Omental fat pad (tissue), 4 donors: ENCODE results near the gene LRGUK. TPM values are rescaled to one million over a fixed set of nuclear protein-coding genes. Genes with fewer than 3 reads are reported as not detected.

Experiments
- ATAC-seq: fragments of 150-250 bp; one replicate; pipeline ENCODE4 v1.9.1; 2016; ENCODE audit warnings: mild to moderate bottlenecking, moderate library complexity; ENCODE audit not compliant: low FRiP score
- DNase-seq: peaks from one replicate; pipeline ENCODE4 v3.0.0-alpha.2; 2019; ENCODE audit warnings: low spot score
- CTCF ChIP-seq, 3 donors: fragments of 450-650 bp; IDR thresholded peaks; one replicate each; pipeline ENCODE4 v1.5.1; 2016 to 2017; ENCODE audit warnings: antibody characterized with exemption in 3 of 3, mild to moderate bottlenecking in 3 of 3, moderate library complexity in 2 of 3
- total RNA-seq, 4 donors: library from RNA; depleted of rRNA; stranded (reverse); fragments of >200 nt; gene quantifications; one replicate each; pipeline ENCODE4 v1.1.0, GENCODE V29; 2016

The LRGUK gene
- total RNA-seq, 4 donors from 2014 or later: 0.16 to 1.2 (median 0.51) TPM

DNA sequence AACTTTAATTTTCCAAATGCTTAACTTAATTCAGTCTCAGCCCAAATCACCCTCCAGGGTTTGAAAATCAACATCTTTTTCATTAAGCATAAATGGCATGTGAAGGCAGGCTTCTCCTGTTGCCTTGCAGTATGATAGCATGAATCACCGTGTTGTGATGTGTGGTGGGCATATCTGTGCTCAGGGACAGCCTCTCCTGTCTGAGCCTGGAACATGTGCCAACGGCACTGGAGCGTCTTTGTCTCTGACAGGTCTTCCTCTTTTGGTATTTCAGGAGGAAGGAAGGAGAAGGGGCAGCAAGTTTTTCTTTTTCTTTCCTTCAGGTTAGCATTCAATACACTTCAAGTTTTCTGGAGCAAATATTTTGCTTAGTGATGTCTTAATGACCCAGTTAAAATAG lies 57.6 kb downstream of the LRGUK start:
- ATAC-seq: no peak
- no peak for TF ChIP-seq CTCF (IDR thresholded peaks at IDR 0.05)

GRCh38 chr7:134186027-134186426 lies 58.9 kb downstream of the LRGUK start:
- ATAC-seq: no peak
- no peak for TF ChIP-seq CTCF (IDR thresholded peaks at IDR 0.05)
- no peak for DNase-seq

More for the DNA sequence above, 57.6 kb downstream of the LRGUK start:
- no peak for DNase-seq

GRCh38 chr7:134186801-134187200 lies 59.7 kb downstream of the LRGUK start:
- TF ChIP-seq CTCF (IDR thresholded peaks at IDR 0.05): no peak
- DNase-seq (no peak), ATAC-seq (no peak)

- DNase-seq (no peak), ATAC-seq (no peak)
These were observed 60.8 kb downstream of the LRGUK start for GRCh38 chr7:134187893-134188292.

GRCh38 chr7:134188311-134188710 lies 61.2 kb downstream of the LRGUK start:
- no peak for TF ChIP-seq CTCF (IDR thresholded peaks at IDR 0.05)
- DNase-seq (no peak), ATAC-seq (no peak)

More at GRCh38 chr7:134187893-134188292, 60.8 kb downstream of the LRGUK start:
- no peak for TF ChIP-seq CTCF (IDR thresholded peaks at IDR 0.05)

DNA sequence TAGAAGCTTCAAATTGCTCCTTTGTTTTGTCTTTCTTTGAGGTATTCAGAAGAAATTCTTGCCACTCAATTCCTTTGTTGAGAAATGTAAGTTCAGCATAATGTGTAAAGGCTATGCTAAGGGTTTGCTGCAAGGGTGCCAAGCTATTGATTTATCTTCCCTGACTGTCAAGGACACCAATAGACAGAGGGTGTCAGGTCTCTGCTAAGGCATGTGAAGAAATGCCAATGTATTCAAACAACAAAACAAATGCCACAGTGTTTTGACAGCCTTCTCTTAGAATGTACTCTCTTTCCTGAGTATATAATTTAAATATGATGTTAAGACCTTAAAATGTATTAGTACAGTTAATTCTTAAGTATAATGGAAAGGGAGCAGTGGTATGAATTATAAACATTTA lies 62.4 kb downstream of the LRGUK start:
- no peak for TF ChIP-seq CTCF (IDR thresholded peaks at IDR 0.05)
- DNase-seq: no peak
- ATAC-seq: no peak

DNA sequence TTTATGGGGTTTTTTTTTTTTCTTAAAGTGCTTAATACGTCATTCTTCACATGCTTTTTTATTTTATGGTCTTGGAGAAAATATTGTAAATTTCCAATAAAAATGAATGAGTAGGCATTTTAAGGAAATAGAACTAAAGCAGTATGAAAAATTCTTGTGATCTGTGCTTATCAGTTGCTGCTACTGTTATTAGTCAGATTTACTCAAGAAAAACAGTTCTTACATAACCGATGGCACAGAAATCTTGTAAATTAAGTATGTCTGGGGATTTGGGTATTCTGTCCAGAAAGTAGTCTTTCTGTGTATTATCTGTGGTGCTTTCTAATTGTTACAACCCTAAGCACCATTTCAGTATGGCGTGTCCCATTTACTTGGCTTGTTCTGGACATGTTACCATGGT lies 64.7 kb downstream of the LRGUK start:
- ATAC-seq: no peak
- no peak for TF ChIP-seq CTCF (IDR thresholded peaks at IDR 0.05)
- no peak for DNase-seq
